ENCODE measurements around the gene MOK. TPM values are rescaled to one million over a fixed set of nuclear protein-coding genes. Genes with fewer than 3 reads are reported as not detected.

MOK gene
- total RNA-seq, 4 donors from 2014 or later, result 1.3 to 2.8 (median 2.3) TPM

DNA sequence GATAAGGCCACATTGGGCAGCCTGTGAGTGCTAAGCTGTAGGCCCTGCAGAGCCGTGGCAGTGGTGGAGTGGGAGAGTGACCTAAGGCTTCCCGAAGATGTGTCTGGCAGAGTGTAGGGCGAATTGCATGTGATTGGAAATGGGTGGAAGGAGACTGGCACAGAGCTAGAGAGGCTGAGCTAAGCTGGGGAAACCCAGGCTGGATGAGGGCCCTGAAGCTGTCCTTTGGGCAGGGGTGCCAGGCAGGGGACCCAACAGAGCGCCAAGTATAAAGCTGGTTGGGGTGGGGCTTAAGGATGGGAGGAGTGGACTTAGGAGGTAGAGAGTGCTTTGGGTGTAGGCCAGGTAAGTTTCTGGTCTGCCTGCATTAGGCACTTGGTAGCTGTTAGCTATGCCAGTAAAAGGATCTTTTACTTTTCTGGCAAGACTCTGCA lies 117.4 kb downstream of the MOK start:
- no peaks in the 10 kb centered on the region for H3K27me3 ChIP-seq

DNA sequence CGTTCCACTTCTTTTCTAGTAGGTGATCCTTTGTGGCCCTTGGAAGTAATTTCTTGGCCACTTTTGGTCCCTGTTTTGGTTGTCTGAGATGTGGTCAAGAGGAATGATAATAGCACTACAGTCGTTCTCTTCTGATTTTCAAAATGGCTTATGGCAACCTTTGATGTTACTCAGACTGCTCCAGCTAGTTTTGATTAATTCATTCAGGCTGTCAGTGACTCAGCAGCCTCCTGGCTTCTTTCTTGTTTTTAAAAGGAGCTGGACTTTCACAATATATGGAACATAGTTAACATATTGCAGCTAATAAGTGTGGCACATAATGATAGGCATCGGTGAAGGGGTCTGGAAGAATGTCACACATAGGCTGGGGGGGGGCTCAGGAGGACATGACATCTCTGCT lies 117.9 kb downstream of the MOK start:
- H3K36me3 ChIP-seq, result no peaks in the 10 kb centered on the region
- H3K27me3 ChIP-seq, result no peaks in the 10 kb centered on the region
- H3K9me3 ChIP-seq, result no peaks in the 10 kb centered on the region
- DNase-seq, result no peak
- peaks cover 55 to 61% of the 10 kb centered on the region in 2 donors for H3K4me1 ChIP-seq
- intact Hi-C loops (cut with DNase I; ENCODE audit: low total_unique reads), result loop anchor here (5.0 kb wide), 1 partner anchor 130 kb away; the partner anchor contains the start of gene ZNF839
- peak overlapping the region in 2 of 4 donors; percentile 39 to 50 for H3K27ac ChIP-seq
- no peak for TF ChIP-seq POLR2A (IDR thresholded peaks at IDR 0.05)
- TF ChIP-seq, protein P1, sequence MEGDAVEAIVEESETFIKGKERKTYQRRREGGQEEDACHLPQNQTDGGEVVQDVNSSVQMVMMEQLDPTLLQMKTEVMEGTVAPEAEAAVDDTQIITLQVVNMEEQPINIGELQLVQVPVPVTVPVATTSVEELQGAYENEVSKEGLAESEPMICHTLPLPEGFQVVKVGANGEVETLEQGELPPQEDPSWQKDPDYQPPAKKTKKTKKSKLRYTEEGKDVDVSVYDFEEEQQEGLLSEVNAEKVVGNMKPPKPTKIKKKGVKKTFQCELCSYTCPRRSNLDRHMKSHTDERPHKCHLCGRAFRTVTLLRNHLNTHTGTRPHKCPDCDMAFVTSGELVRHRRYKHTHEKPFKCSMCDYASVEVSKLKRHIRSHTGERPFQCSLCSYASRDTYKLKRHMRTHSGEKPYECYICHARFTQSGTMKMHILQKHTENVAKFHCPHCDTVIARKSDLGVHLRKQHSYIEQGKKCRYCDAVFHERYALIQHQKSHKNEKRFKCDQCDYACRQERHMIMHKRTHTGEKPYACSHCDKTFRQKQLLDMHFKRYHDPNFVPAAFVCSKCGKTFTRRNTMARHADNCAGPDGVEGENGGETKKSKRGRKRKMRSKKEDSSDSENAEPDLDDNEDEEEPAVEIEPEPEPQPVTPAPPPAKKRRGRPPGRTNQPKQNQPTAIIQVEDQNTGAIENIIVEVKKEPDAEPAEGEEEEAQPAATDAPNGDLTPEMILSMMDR (IDR thresholded peaks at IDR 0.05 in 4 of 5, conservative IDR thresholded peaks at IDR 0.05 in 1 of 5), result no peak
- peak; percentile 64 to 70 for ATAC-seq
- in situ Hi-C loops (cut with MboI; ENCODE audit: low sequenced_read_pairs in 4 of 4), result no loop called here
- H3K4me3 ChIP-seq, result no peak overlapping the region

More for the DNA sequence above, 117.4 kb downstream of the MOK start:
- no peaks in the 10 kb centered on the region for H3K9me3 ChIP-seq
- TF ChIP-seq, protein P1 (IDR thresholded peaks at IDR 0.05 in 4 of 5, conservative IDR thresholded peaks at IDR 0.05 in 1 of 5), result no peak
- no peak for TF ChIP-seq POLR2A (IDR thresholded peaks at IDR 0.05)
- DNase-seq (no peak), ATAC-seq (peak; percentile 22 to 43)
- in situ Hi-C loops (cut with MboI; ENCODE audit: low sequenced_read_pairs in 4 of 4), result no loop called here
- peaks cover 50 to 58% of the 10 kb centered on the region in 2 donors for H3K4me1 ChIP-seq
- H3K36me3 ChIP-seq, result no peaks in the 10 kb centered on the region
- intact Hi-C loops (cut with DNase I; ENCODE audit: low total_unique reads), result loop anchor here (5.0 kb wide), 1 partner anchor 130 kb away; the partner anchor contains the start of gene ZNF839
- H3K27ac ChIP-seq, result peak overlapping the region in 2 of 4 donors; percentile 39 to 50
- no peak overlapping the region for H3K4me3 ChIP-seq

DNA sequence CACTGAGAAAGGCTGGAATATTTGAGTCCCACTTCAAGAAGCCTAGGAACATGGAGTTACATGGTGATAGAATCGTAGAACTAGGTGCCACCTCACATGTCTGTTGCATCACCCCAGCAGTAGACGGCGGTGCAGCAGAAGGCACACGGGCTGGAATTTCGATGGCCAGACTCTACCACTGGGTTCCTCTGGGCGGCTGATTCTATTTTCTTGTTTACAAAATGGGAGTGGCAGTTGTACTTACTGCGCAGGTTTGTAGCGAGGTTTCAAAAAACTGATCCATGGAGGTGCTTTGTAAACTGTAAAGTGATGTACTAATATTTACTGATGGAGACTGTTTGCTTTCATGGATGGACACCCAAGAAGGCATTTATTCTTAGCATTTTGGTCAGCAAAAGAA lies 119.6 kb downstream of the MOK start:
- no peaks in the 10 kb centered on the region for H3K9me3 ChIP-seq
- H3K4me1 ChIP-seq, result peaks cover 66 to 67% of the 10 kb centered on the region in 2 donors
- TF ChIP-seq, protein P1 (IDR thresholded peaks at IDR 0.05 in 4 of 5, conservative IDR thresholded peaks at IDR 0.05 in 1 of 5), result no peak
- TF ChIP-seq POLR2A (IDR thresholded peaks at IDR 0.05), result no peak
- no peak overlapping the region for H3K4me3 ChIP-seq
- no peak overlapping the region for H3K27ac ChIP-seq
- H3K27me3 ChIP-seq, result no peaks in the 10 kb centered on the region
- intact Hi-C loops (cut with DNase I; ENCODE audit: low total_unique reads), result loop anchor here (5.0 kb wide), 1 partner anchor 132 kb away; the partner anchor contains the start of gene ZNF839
- no peaks in the 10 kb centered on the region for H3K36me3 ChIP-seq
- in situ Hi-C loops (cut with MboI; ENCODE audit: low sequenced_read_pairs in 4 of 4), result no loop called here
- no peak for DNase-seq
- no peak for ATAC-seq

DNA sequence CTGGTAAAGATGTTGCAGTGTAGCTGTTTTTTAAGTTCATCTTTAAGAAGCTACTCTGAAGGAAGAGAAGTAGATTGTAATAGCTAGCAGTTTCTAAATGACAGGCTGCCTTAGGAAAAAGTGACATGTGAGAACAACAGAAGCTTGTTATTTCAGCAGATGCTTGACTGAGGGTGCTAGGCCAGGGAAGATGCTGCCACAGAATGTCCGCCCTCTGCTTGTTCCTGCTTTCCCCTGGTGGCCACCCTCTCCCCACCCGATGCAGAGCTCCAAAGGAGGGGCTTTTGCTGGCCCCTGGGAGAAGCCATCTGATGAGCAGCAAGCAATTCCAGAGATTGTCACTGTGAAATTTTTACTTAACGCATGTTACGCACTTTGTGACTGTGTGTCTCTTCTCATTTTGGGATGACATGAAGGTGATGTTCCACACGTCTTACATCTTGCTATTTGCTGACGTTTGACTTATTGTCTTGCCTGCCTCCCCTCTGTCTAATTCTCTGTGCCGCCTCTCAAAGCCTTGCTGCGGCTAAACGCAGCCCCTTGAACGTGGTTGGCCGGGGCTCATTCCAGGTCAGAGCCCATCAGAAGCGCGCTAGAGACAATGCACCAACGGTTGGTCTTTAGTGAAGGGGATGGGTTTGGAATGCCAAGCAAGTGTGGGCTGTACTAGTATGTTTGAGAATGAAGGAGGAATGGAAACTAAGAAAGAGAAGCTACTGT lies 120.5 kb downstream of the MOK start:
- Histone ChIP-seq H3K27ac (peak overlapping the region in 2 of 4 donors; percentile 62 to 80), H3K4me1 (peaks cover 74 to 75% of the 10 kb centered on the region in 2 donors), H3K9me3 (no peaks in the 10 kb centered on the region), H3K4me3 (no peak overlapping the region), H3K36me3 (no peaks in the 10 kb centered on the region), H3K27me3 (no peaks in the 10 kb centered on the region)
- ATAC-seq (no peak), DNase-seq (no peak)
- intact Hi-C loops (cut with DNase I; ENCODE audit: low total_unique reads), result loop anchor here (5.0 kb wide), 1 partner anchor 133 kb away; the partner anchor contains the start of gene ZNF839
- TF ChIP-seq, protein P1 (IDR thresholded peaks at IDR 0.05 in 4 of 5, conservative IDR thresholded peaks at IDR 0.05 in 1 of 5), result no peak
- no peak for TF ChIP-seq POLR2A (IDR thresholded peaks at IDR 0.05)
- in situ Hi-C loops (cut with MboI; ENCODE audit: low sequenced_read_pairs in 4 of 4), result no loop called here
